GM19395 (cell line): ENCODE results near the gene TUBA3E.
"Not testable (repeated sequence)": the region's sequence is repeated elsewhere in the genome, so short reads cannot be mapped to it uniquely, and the experiment has no call there.

Experiments
- ATAC-seq: cut with Tn5 transposase; IDR thresholded peaks from one replicate; pipeline ENCODE4 v1.9.1; 2021; ENCODE audit warnings: mild to moderate bottlenecking, moderate library complexity; ENCODE audit not compliant: unreplicated experiment

TUBA3E gene

GRCh38 chr2:130192451-130192850 is 5.8 kb downstream of the TUBA3E start:
- not testable (repeated sequence) for ATAC-seq

- ATAC-seq = not testable (repeated sequence)
Measured at GRCh38 chr2:130191319-130191718, 6.9 kb downstream of the TUBA3E start.

GRCh38 chr2:130190237-130190636 is 8.0 kb downstream of the TUBA3E start:
- ATAC-seq = no peak

- ATAC-seq = not testable (repeated sequence)
Measured at GRCh38 chr2:130188958-130189357, 9.3 kb downstream of the TUBA3E start.

GRCh38 chr2:130187859-130188792 is 10.1 kb downstream of the TUBA3E start:
- ATAC-seq = not testable (repeated sequence)

GRCh38 chr2:130187268-130187667 is 11.0 kb downstream of the TUBA3E start:
- ATAC-seq = no peak

GRCh38 chr2:130186391-130186790 is 11.8 kb downstream of the TUBA3E start:
- no peak for ATAC-seq

GRCh38 chr2:130185896-130186295 is 12.3 kb downstream of the TUBA3E start:
- ATAC-seq = no peak

GRCh38 chr2:130185436-130185835 is 12.8 kb downstream of the TUBA3E start:
- ATAC-seq = no peak

- no peak for ATAC-seq
Measured at GRCh38 chr2:130183512-130184373, 14.5 kb downstream of the TUBA3E start.

- peak; percentile 18 for ATAC-seq
Measured at GRCh38 chr2:130182826-130183511, 15.3 kb downstream of the TUBA3E start.

GRCh38 chr2:130181880-130182682 is 16.2 kb downstream of the TUBA3E start, which contains the start of gene MZT2B:
Gene MZT2B, plus strand, starts transcription at chr2:130182262. Its CDS starts 21 bp downstream, at chr2:130182283.
- ATAC-seq = peak; percentile 78

GRCh38 chr2:130181325-130181879 is 16.8 kb downstream of the TUBA3E start, which contains the start of gene SMPD4:
Gene SMPD4, minus strand, starts transcription at chr2:130181602. Its CDS starts 5,010 bp downstream, at chr2:130176592.
- ATAC-seq = peak; percentile 65

- not testable (repeated sequence) for ATAC-seq
Measured at GRCh38 chr2:130180404-130181324, 17.6 kb downstream of the TUBA3E start.

- not testable (repeated sequence) for ATAC-seq
Measured at GRCh38 chr2:130174866-130175265, 23.4 kb downstream of the TUBA3E start.

- no peak for ATAC-seq
Measured at GRCh38 chr2:130169896-130170295, 28.3 kb downstream of the TUBA3E start.

- ATAC-seq = not testable (repeated sequence)
Measured at GRCh38 chr2:130169163-130169562, 29.1 kb downstream of the TUBA3E start.

- not testable (repeated sequence) for ATAC-seq
Measured at GRCh38 chr2:130166611-130167010, 31.6 kb downstream of the TUBA3E start.
